ENCODE measurements around the gene TLE5.
"Not testable (repeated sequence)": the region's sequence is repeated elsewhere in the genome, so short reads cannot be mapped to it uniquely, and the experiment has no call there.

TLE5 gene

GRCh38 chr19:3096267-3096901, 34.1 kb upstream of the TLE5 start:
- DNase-seq (ENCODE audit: low read depth), result no peak

- peak; percentile 17 for DNase-seq (ENCODE audit: low read depth)
Observed at GRCh38 chr19:3095441-3096191, 33.3 kb upstream of the TLE5 start.

DNA sequence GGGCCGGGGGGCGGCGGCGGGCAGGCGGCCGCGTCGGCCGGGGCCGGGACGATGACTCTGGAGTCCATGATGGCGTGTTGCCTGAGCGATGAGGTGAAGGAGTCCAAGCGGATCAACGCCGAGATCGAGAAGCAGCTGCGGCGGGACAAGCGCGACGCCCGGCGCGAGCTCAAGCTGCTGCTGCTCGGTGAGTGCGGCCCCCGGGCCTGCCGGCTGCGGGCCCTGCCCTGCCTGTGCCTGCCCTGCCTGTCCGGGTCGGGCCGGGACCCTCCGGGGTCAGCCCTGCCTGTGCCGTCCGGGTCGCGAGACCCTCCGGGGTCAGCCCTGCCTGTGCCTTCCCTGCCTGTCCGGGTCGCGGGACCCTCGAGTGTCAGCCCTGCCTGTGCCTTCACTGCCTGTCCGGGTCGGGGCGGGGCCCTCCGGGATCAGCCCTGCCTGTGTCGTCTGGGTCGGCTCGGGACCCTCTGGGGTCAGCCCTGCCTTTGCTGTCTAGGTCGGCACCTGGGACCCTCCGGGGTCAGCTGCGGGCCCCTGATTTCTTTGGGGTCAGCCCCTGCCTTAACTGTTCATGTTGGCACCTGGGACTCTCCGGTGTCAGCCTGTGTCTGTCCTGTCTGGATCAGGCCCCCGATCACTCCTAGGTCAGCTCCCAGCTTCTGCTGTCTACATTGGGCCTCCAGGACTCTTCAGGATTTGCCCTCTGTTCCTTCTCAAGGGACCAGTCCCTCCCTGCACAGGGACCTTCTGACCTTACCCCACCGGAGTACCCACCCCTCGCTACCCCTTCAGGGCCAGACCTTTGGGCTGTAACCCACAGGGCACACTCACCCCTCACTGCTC, 32.5 kb upstream of the TLE5 start:
- DNase-seq (ENCODE audit: low read depth), result no peak

DNA sequence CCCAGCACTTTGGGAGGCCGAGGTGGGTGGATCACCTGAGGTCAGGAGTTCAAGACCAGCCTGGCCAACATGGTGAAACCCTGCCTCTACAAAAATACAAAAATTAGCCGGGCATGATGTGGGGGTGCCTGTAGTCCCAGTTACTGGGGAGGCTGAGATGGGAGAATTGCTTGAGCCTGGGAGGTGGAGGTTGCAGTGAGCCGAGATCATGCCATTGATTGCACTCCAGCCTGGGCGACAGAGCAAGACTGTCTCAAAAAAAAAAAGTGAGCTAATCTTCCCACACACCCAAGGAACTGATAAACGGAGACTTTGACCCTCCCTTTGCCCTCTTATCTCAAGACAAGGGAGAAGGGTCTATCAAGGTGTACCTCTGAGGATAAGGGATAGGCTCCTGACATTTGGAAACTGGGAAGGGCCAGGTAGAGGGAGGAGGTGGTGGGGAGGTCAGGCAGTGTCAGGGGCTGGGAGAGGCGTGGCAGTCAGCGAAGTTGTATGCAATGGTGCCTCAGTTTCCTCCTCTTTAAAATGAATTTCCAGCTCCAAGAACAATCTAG, 27.1 kb upstream of the TLE5 start:
- not testable (repeated sequence) for DNase-seq (ENCODE audit: low read depth)

GRCh38 chr19:3087769-3088168, 25.5 kb upstream of the TLE5 start:
- DNase-seq (ENCODE audit: low read depth), result no peak

- no peak for DNase-seq (ENCODE audit: low read depth)
Observed at GRCh38 chr19:3084943-3085342, 22.6 kb upstream of the TLE5 start.

DNA sequence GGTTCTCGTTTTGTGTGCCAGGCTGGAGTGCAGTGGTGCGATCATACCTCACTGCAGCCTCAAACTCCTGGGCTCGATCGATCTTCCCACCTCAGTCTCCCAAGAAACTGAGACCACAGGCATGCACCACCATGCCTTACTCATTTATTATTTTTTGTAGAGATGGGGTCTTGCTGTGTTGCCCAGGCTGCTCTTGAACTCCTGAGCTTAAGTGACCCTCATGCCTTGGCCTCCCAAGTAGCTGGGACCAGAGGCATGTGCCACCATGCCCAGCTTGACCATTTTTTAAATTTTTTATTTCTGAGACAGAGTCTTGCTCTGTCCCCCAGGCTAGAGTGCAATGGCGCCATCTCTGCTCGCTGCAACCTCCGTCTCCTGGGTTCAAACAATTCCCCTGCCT, 21.7 kb upstream of the TLE5 start:
- DNase-seq (ENCODE audit: low read depth), result no peak

DNA sequence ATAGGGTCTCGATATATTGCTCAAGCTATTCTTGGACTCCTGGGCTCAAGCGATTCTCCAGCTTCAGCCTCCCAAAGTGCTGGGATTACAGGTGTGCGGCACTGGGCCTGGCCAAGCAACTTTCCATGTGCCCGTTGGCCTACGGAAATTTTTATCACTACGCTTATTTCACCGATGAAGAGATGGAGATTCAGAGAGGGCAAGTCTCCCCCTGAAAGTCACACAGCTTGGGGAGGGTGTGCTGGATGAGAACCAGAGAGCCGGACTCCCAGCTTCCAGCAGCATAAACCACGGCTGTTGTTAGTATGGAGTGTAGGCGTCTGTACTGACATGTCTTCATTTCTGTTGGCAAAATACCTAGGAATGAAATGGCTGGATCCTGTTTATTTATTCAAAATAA, 20.0 kb upstream of the TLE5 start:
- DNase-seq (ENCODE audit: low read depth), result no peak

GRCh38 chr19:3080286-3080685, 18.0 kb upstream of the TLE5 start:
- no peak for DNase-seq (ENCODE audit: low read depth)

DNA sequence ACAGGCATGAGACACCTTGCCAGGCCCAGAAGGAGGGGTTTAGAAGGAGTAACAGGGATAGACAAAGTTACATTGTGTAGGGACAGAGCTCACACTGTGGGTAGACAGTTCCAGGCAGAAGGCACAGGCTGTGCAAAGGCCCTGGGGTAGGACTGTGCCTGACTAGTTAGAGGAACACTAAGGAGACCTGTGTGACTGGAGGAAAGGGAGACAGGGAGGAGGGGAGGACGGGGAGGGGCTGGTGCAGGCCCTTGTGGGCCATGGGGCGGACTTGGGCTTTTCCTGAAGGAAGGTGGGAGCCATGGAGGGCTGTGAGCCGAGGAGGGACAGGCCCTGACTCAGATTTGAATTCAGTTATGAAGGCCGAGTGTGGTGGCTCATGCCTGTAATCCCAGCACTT, 17.3 kb upstream of the TLE5 start:
- DNase-seq (ENCODE audit: low read depth), result no peak

DNA sequence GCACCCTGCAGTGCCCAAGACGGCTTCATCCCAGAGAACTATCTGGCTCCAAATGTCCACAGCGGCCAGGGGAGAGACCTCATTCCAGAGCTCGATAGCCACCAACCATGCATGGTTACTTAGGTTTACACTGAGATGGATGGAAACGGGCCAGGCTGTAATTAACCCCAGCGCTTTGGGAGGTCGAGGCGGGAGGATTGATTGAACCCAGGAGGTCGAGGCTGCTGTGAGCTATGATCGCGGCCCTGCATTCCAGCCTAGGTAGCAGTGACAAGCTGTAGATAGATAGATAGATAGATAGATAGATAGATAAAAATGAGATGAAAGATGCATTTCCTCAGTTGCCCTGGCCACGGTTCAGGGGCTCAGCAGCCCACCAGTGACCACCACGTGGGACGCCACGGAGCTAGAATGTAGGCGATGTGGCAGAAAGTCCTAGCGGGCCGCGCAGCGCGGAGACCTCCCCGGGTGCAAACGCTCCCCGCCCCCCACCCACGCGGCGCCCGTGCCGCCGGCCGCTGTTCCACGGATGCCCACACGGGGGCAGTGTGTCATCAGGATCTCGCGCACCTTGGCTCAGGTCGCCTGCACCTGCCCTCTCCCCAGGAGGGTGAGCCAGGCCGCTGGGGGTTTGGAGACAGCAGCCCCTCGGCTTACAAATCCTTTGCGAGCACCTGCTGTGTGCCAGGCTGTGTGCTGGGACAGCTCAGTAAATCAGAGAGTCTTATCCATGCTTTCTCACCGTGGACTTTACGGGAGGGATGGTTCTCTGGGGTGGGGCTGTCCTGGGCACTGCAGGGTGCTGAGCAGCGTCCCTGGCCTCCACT, 13.5 kb upstream of the TLE5 start:
- DNase-seq (ENCODE audit: low read depth), result peak; percentile 56

DNA sequence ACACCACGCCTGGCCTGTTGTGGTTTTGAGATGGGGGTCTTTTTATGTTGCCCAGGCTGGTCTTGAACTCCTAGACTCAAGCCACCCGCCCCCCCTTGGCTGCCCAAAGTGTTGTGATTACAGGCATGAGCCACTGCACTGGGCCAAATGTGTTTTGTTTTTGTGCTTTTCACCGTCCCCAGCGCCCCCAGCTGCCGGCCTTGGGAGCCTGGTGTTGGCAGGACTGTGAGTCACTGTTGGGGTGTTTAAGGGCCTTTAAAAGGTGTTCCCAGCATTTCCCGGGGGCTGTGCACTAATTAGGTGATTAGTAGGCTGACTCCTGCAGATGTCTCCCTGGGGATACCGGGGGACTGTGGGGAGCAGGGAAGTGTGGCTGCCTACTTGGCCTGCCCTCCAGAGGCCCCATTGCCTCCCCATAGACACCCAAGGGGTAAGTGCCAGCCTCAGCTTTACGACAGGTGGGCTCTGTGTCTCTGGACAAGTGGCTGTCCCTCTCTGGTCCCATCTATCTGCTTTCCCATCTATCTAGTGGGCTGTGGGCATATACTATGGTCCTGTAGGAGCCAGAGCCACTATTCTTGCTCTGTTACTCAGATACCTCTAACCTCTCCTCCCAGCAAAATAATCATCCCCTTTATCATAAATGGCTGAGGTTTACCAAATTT, 11.8 kb upstream of the TLE5 start:
- no peak for DNase-seq (ENCODE audit: low read depth)

- DNase-seq (ENCODE audit: low read depth), result no peak
Observed at GRCh38 chr19:3073159-3073563, 10.9 kb upstream of the TLE5 start.

DNA sequence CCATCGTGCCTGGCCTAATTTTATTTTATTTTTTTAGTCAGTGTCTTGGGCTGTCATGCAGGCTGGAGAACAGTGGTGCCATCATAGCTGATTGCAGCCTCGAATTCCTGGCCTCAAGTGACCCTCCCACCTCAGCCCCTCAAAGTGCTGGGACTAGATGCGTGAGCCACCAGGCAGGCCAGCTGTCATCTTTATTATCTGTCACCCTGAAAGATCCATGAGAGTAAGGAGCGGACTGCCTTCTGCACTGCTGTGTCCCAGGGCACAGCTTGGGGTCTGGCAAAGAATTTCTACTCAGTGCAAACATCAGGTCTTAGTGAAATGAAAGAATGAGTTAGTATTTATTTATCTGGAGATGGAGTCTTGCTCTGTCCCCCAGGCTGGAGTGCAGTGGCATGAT, 9.5 kb upstream of the TLE5 start:
- DNase-seq (ENCODE audit: low read depth), result no peak

DNA sequence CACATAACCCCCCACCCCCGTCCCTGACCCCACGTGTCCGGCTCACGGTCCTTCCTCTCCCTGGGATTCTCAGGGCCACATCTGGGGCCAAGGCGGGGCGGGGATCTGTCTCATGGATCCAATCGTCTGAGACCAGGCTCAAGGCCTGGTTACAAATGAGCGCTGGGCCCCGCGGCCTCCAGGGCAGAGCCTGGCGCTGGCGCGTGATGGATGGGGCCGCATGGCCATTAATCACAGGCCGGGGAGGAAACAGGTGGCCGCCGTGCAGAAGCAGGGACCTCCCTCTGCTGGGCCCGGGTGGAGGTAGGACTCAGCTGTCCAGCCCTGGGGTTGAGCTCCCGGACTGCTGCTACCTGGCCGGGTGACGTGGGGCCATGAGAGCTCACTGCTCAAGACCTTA, 5.8 kb upstream of the TLE5 start:
- DNase-seq (ENCODE audit: low read depth), result no peak

DNA sequence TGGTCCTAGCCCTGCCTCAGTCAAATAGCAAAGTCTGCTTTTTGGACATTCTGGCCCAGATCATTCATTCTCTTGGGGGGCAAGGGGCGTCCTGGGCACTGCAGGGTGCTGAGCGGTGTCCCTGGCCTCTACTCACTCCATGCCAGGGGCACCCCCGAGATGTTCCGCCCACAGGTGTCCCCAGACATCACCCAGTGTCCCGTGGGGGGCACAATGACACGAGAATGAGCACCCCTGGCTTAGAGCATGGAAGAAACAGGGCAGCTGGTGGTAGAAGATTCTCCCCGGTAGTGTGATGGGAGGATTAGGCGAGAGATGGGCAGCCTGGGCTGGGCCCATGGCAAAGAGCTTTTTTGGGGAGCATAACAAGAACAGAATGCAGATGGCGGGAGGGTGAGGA, 5.3 kb upstream of the TLE5 start:
- DNase-seq (ENCODE audit: low read depth), result no peak

- DNase-seq (ENCODE audit: low read depth), result no peak
Observed at GRCh38 chr19:3066482-3067049, 4.3 kb upstream of the TLE5 start.

DNA sequence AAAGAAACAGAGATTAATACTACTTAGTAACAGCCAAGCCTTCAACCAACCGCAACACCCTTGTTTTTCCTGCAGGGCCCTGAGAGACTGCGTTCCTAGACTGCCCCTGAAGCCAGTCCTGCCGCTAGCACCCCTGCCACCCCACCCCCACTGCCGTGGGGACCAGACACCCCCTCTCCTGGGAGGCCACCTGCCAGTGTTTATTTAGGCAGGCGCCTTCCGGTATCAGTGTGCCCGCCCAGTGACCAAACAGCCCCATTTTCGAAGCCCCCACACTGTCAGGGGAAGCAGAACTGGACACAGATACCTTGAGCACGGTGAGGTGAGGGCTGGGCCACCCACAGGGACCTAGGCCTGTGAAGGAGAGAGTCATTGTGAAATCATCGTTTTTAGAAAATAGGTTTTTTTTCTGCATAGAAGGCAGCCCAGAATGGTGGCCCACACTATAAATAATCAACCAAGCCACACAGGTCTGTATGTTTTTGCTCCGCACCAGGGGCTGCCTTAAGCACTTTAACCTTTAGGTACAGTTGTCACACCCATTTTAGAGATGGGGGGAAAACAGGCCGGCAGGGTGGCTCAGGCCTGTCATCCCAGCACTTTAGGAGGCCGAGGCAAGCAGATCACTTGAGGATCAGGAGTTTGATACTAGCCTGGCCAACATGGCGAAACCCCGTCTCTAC, 3.5 kb upstream of the TLE5 start:
- DNase-seq (ENCODE audit: low read depth), result no peak

DNA sequence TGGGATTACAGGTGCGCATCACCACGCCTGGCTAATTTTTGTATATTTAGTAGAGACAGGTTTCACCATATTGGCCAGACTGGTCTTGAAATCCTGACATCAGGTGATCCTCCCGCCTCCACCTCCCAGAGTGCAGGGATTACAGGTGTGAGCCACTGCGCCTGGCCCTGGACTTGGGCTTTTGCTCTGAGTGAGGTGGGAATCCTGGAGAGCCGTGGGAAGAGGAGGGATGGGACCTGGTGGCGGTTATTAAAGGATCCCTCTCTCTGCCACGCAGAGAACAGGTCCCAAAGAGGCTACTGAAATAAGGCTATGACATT, 1.7 kb upstream of the TLE5 start:
- DNase-seq (ENCODE audit: low read depth), result no peak
